HG02588 (cell line): ENCODE results near the gene ECE1.
"Not testable (repeated sequence)": the region's sequence is repeated elsewhere in the genome, so short reads cannot be mapped to it uniquely, and the experiment has no call there.

Experiments used
- ATAC-seq: cut with Tn5 transposase; IDR thresholded peaks from one replicate; pipeline ENCODE4 v1.9.1; 2021; ENCODE audit warnings: mild to moderate bottlenecking, moderate library complexity; ENCODE audit not compliant: unreplicated experiment

Gene ECE1

DNA sequence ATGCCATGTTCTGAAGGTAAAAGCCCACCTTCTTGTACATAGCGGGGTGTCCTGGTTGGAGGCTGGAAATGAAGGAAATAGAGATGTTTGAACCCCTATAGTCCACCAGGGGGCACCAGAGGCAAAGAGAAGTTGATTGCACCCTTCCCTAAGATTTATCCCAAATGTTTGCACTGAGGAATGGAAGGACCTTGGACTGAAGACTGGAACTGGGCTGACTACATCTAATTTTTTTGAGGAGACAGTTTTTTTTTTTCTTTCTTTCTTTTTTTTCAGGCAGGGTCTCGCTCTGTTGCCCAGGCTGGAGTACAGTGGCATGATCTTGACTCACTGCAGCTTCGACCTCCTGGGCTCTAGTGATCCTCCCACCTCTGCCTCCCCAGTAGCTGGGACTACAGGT is 58.2 kb downstream of the ECE1 start:
- no peak for ATAC-seq

DNA sequence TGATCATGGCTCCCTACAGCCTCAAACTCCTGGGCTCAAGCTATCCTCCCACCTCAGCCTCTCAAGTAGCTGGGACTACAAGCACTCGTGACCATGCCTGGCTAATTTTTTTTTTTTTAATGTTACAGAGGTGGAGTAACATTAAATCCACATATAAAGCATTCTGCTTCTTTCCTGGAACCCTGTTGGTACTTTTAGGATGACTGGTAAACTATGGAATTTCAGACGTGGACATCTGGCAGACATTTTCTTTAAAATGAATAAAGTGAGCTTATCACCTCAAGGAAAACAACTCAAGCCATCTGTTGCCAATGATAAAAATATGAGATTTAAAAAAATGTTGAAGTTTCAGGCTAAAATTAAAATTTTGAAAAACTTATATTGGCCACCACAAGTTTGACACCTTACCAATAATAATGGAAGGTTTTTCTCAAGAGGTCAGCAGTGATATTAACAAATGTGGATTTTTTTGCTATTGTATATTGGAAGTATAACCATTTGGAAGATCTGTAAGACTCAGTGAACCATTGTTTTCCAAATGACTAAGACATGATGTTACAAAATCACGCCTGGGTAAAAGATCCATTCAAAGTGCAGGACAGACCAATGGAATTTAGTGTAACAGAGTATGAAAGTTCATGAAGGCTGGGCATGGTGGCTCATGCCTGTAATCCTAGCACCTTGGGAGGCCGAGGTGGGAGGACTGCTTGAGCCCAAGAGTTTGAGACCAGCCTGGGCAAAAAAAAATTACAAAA is 60.8 kb downstream of the ECE1 start:
- ATAC-seq, result no peak

- ATAC-seq, result not testable (repeated sequence)
Measured at GRCh38 chr1:21228224-21228623, 62.0 kb downstream of the ECE1 start.

GRCh38 chr1:21225065-21225464 is 65.2 kb downstream of the ECE1 start:
- ATAC-seq, result no peak

DNA sequence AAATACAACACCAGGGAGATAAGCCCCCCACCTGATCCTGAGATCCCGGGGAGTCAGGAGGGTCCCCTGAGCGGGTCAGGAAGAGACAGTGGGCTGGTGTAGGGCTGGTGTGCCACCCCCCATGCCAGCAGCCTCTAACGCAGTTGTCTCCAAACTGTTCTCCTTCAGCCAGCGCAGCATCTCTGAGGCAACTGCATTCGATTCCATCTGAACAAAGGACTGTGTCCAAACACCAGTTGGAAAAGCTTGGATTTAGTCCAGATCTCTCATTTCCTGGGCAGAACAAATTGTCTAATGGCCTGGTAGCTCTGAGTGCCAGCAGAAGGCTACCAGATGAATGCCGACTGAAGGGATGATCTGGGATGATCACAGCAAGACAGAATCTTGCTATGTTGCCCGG is 69.4 kb downstream of the ECE1 start:
- ATAC-seq, result no peak

DNA sequence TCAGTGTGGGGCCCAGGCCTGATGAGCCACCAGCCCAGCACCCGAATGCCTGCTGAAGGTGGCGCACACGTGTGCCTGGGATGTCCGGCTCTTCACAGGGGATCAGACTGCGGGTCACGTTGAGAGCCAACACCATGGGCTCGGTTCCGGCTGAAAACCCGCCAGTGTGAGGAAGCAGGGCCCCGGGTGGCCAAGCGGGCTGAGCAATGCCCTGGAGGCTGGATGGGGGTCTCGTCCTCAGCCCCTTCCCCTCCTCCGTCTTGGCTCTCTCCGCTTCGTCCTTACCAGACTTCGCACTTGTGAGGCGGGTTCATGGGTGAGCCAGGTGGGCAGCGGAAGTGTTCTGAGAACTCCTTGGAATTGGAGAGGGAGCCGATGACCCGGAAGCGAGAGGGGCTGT is 70.6 kb downstream of the ECE1 start:
- no peak for ATAC-seq

DNA sequence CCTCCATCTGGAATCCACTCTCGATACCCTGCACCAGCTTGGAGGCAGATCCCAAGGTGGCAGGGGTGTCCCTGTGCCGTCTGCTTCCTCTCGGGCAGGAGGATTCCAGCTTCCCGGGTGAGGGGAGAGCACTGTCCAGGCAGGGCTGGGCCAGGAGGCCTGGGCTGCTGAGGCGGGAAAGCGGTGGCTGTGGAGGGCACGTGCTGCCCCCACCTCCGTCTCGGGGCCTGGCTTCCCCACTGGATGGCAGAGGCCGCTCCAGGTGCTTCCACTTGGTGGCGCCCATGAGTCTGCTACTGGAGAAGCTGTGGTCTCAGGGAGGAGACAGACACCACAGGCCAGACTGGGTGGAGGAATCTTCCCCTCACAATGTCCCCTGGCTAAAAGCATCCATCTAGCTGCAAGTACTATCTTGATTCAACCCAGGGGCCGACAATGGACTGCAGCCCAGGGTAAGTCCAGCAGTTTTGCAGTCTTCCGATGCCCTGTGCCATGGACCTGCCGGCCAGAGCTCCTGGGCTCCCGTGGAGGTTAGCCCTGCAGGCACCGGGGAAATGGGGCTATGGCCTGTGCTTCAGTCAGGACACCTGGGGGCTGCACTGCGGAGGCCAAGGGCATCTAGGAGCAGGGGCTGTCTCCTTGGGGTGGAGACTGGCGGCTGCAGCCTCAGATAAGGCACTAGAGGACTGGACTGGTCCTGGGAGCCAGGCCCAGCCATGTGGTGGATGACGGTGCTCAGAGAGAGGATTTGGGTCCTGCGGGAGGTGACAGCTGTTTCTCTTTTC is 72.3 kb downstream of the ECE1 start:
- no peak for ATAC-seq

GRCh38 chr1:21216835-21217811 is 73.1 kb downstream of the ECE1 start:
- no peak for ATAC-seq

DNA sequence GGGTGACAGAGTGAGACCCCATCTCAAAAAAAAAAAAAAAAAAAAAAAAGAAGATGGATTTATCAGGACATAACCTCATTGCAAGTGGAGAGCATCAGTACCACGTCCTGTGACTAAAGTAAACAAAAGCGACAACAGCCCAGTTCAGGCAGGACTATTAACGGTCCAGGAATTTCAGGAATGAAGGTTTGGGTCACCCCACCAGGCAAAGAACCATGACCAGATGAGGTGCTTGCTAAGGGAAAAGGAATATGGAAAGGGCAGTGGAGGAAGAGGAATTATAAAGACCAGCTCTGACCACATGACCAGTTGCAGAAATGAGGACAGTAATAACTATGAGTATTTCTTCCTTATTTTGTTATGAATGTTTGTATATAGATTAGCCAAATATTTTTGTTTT is 78.1 kb downstream of the ECE1 start:
- ATAC-seq, result no peak

DNA sequence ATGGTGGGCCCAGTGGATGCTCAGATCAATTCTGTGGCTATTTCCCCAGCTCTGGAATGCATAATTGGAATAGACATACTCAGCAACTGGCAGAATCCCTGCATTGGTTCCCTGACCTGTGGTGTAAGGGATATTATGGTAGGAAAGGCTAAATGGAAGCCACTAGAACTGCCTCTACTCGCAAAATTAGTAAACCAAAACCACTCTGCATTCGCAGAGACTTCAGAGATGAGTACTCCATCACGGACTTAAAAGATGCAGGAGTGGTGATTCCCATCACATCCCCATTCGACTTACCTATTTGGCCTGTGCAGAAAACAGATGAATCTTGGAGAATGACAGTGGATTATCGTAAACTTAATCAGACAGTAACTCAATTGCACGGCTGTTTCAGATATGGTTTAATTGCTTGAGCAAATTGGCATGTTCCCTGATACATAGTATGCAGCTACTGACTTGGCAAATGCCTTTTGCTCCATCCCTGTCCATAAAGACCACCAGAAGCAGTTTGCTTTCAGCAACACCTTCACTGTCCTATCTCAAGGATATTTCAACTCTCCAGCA is 82.0 kb downstream of the ECE1 start:
- not testable (repeated sequence) for ATAC-seq

GRCh38 chr1:21206117-21206516 is 84.1 kb downstream of the ECE1 start:
- ATAC-seq, result no peak

DNA sequence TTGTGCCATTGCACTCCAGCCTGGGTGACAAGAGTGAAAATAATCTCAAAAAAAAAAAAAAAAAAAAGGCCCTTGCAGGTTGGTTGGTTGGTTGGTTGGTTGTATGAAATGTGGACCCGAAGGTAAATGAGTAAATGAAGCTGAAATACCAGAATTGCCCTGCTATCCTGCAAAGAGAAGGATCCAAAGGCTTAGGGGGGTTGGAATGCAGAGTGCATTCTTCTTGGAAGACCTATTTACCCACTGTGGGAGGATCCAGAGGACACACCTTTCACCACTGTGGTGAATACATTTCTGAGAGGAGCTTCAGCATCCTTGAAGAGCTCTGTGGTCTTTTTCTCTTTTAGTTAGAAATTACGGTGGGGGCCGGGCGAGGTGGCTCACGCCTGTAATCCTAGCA is 84.8 kb downstream of the ECE1 start:
- no peak for ATAC-seq

- ATAC-seq, result no peak
Measured at GRCh38 chr1:21201650-21202049, 88.6 kb downstream of the ECE1 start.

GRCh38 chr1:21201238-21201637 is 89.0 kb downstream of the ECE1 start:
- ATAC-seq, result not testable (repeated sequence)

GRCh38 chr1:21200767-21201166 is 89.5 kb downstream of the ECE1 start:
- no peak for ATAC-seq

DNA sequence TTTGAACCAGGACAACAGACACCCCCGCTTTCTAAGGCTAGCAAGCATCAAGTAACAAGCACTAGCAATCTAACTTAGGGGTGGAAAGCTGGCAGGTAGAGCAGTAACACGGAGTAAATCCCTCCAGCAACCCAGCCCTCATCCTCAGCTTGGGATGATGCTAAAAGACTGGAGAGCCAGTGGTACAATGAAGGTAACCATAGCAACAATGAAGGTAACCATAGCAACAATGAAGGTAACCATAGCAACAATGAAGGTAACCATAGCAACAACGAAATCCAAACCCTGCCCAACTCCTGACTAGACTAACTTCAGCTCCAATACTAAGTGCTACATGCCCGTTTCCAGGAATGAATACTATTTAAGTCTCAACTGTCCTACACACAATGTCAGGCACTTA is 91.3 kb downstream of the ECE1 start:
- ATAC-seq, result no peak

DNA sequence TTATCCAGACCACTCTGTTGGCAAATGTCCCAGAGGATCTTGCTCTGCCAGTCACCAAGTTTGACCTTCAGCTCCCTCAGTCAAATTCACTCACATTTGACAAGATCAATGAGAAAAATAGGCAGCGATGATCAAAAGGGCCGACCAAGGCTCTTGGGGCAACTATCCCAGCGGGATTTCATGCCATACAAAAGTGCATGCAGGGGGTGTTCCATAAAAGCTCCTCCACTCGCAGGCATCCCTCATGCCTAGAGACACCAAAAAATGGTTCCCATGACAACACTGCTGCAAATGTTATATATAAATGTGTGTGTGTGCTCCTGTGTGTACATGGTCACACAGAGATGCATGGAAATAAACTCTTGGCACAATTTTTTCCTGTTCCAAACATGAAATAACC is 97.4 kb downstream of the ECE1 start:
- no peak for ATAC-seq

DNA sequence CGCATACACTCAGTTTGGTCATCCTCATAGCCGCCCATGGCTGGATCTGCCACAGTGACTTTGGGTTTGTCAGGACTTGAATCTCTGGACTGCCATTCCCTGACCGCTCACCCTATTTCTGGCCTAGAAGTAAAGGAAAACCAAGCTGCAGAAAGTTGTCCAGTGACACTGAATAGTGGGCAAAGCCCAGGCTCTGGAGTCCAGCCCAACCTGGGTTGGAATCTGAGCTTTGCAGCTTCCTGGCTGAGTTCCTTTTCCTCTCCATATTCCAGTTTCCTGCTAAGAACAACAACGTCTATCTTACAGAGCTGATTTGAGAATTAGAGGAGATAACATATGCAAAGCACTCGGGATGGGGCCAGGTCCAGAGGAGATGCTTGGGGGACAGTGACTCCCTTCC is 98.0 kb downstream of the ECE1 start:
- ATAC-seq, result no peak

- not testable (repeated sequence) for ATAC-seq
Measured at GRCh38 chr1:21190771-21191170, 99.5 kb downstream of the ECE1 start.

GRCh38 chr1:21189906-21190500 is 100.3 kb downstream of the ECE1 start:
- no peak for ATAC-seq
